Endometrium (tissue), 2 donors: ENCODE measurements around the gene HNRNPUL2.
"Not testable (repeated sequence)": the region's sequence is repeated elsewhere in the genome, so short reads cannot be mapped to it uniquely, and the experiment has no call there.

Experiments used
- FAIRE-seq: peaks from 2 replicates; lab custom pipeline; 2012; peaks lifted over from hg19 to GRCh38; lab: Jason Lieb, UNC
- donor health status: control.
- donor health status: control.

Gene HNRNPUL2

DNA sequence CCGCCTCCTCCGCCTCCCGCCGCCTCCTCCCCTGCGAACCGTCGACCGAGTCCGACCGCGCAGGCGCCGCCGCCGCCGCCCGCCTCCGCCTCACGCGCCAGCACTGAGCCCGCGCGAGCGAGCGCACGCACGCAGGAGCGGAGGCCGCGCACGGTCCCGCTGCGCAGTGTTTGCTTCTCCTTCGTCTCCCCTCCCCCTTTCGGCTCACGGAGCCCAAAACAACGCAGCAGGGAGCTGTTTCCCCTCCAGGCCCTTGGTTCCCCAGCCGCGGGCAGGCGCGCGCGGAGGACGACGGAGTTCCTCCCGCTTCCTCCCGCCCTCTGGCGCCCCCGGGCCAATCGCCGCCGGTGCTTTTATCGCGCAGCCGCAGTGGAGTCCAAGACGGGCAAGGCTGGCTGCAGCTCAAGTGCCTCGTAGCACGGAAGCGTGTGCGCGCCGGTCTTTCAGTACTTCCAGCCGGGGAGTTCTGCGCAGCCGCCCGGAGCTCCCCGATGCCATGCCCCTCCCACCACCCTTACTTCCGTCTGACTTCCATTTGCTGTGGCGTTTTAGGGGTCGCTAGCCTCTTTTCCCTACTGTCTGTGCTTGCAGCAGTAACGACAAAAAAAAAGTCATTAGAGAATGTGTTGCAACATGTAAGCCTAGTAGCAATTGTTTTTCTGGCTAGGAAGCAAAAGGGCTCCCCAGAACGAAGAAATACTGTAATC lies at the start of gene HNRNPUL2:
HNRNPUL2 (minus strand) TSS at position 293 of the 707 bp plus-strand sequence. CDS start 301 bp downstream, outside the sequence.
- FAIRE-seq, result peak; percentile 86

DNA sequence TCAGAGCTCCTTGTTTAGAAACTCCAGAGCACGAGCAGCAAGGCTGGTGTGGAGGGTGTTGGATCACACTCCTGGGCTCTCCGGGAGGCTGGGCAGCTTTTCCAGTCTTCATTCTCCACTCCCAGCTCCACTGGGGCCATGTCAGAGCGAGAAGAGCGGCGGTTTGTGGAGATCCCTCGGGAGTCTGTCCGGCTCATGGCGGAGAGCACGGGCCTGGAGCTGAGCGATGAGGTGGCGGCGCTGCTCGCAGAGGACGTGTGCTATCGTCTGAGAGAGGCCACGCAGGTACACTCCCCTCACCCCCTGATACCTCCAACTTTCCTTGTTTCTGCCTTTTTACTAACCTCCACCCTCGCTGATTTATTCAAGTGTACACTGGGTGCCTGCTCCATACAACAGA lies 48.4 kb upstream of the HNRNPUL2 start:
- no peak for FAIRE-seq

DNA sequence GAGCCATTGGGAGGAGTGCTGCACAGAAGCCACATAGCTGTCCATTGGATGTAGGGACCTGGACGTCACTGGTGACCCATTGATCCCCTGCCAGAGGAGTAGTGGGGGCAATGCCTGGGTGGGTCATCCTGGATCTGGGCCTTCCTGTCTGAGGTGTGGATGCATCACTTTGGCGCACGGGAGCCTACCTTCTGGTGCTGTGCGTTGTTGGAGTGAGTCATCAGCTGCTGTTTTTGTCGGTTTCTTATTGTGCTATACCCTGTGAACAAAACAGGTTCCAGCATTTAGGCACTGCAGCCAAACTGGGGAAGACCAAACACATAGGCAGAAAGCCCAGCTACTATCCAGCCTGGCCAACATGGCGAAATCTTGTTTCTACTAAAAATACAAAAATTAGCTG lies 47.1 kb upstream of the HNRNPUL2 start:
- no peak for FAIRE-seq

DNA sequence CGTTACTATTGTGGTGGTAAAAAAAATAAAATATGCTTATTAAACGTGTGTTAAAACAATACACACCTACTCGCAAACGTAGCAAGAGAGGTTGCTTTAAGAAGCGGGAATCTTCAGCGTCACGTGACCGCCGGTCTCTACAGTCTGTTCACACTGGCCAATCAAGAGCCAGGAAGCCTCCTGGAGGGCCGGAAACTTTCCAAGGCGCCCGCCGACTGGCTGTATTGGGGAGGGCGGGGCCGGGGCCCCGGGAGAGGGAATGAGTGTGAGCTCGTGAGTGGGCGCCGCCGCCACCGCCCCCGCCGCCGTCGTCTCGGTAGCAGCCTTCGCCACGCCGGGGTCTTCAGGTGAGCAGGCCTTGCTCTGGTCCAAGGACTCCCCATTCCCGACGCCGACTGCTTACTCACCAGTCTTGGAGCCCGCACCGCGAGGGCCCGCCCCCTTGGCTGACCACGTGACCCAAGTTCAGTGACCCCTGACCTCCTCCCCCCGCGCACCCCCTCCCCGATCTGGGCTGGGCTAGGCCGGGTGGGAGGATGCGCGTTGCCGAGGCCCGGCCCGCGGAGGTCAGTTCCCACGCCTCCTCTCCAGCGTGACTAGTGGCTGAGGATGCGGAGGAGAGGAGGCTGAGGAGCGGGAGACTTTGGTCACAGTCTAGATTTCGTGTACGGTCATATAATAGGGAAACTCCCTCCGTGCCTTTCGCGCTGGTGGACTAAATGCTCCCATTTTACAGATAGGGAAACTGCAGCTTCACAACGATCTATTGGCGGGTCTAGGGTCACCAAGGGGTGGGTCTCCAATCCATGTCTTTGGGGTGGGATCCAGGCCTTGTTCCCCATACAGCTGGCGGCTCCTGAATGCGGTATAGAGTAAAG lies 44.1 kb upstream of the HNRNPUL2 start, which contains the start of gene TAF6L:
TAF6L (plus strand) TSS at position 253 of the 878 bp plus-strand sequence. CDS start 4,388 bp downstream, outside the sequence.
- peak; percentile 48 for FAIRE-seq

DNA sequence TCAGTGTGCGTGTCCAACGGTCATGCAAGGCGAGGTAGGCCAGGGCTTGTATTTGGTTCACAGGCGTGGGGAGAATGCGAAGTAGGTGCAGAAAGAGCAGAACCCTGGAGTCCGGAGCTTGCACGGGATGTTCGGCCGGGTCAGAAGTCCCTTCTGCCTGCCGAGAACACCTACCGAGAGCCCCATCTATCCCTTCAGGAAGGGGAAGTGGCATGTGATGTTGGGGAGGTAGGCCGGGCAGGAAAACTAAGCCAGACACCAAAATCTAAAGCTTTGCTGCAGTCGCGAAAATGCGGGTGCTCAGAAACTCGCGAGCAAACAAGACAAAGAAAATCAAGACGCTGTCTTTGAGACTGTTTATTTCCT lies 43.5 kb upstream of the HNRNPUL2 start:
- no peak for FAIRE-seq

DNA sequence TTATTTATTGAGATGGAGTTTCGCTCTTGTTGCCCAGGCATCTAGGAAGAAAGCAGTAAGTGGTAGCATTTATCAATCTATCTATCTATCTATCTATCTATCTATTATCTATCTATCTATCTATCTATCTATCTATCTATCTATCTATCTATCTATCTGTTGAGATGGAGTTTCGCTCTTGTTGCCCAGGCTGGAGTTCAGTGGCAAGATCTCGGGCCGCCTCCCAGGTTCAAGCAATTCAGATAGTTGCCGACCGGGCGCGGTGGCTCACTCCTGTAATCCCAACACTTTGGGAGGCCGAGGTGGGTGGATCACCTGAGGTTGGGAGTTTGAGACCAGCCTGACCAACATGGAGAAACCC lies 33.6 kb upstream of the HNRNPUL2 start:
- not testable (repeated sequence) for FAIRE-seq

DNA sequence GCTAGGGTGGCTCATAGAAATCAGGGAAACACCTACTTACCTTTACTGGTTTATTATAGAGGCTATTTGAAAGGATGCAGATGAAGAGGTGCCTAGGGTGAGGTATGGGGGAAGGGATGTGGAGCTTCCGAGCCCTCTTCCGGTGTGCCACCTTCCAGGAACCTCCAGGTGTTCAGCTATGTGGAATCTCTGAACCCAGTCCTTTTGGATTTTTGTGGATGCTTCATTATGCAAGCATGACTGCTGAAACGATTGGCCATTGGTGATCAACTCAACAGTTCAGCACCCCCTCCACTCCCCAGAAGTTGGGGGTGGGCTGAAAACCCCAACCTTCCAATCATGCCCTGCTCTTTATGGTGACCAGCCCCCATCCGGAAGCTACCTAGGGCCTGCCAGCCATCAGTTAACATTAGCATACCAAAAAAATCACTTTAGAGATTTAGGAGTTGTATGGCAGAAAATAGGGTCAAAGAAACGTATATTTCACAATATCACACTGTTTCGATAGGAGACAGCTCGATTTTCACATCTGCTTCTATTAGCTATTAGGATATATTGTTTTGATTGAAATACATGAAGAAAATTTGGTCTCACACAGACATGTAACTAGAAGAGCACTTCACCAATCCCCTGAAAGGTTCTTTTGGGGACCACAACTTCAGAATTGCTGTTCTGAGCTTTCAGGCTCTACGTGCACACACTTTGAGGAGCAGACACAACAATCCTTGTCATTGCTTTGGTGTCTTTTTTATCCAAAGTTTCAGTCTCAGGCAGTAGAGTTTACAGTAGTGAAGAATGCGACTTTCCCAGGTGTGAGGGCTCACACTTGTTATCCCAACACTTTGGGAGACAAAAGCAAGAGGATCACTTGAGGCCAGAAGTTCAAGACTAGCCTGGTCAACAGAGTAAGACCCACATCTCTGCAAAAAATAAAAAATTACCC lies 30.9 kb upstream of the HNRNPUL2 start:
- FAIRE-seq, result no peak

DNA sequence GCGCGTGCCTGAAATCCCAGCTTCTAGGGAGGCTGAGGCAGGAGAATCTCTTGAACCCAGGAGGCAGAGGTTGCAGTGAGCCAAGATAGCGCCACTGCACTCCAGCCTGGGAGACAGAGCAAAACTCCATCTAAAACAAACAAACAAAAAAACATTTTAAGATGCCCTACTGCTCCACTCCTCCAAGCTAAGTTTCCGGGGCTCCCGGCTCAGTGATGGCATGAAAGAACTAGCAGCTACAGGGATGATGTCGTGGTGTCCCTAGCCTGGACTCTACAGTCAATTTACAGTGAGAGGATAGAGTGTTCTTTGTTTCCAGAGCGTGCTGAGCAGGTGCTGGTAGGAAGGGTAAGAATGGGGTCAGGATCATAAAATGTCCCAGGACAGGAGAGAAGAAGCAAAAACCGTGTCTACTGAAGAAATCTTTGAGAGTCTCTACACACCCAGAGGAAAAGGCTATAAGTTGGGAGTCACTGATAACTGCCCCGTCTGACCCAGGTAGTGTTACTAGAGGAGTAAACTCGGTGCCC lies 27.9 kb upstream of the HNRNPUL2 start:
- no peak for FAIRE-seq

DNA sequence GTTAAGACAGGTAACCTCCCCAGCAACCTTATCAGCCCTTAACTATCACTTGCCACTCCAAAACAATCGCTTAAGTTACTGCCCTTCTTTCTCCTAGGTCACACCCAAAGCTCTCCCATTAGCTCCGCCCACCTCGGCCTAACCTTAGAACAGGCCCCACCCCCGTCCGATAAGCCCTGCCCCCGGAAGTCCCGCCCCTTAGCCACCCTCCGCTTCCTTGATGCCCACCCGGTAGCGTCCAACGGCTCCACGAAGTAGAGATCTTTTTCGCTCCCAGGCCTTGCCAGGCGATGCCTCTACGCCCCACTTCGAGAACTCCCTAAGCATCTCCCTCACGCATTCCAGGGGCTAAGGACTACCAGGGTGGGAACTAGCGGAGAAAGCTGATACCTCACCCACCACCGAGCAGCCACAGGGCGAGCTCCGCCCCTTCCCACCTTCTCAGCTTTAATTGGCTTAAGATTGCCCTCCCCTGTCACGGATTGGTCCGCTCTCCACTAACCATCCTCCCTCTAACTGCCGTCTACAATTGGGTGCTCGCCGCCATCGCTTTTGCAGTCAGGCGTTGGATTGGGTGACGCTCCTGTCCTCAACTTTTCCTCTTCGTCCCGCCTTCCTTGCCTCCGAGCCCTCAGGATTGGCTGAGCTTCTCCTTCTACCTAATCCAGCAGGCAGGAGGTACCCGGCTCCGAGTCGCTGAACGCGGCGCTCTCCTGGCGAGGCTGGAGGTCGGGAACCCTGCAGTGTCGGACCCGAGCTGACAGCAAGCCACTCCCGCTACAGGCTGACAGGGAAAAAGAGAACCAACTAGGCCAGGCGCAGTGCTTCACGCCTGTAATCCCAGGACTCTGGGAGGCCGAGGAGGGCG lies 26.7 kb upstream of the HNRNPUL2 start, which contains the start of gene ZBTB3:
ZBTB3 (minus strand) TSS at position 425 of the 868 bp plus-strand sequence. CDS start 496 bp downstream, outside the sequence.
- FAIRE-seq, result peak; percentile 89

DNA sequence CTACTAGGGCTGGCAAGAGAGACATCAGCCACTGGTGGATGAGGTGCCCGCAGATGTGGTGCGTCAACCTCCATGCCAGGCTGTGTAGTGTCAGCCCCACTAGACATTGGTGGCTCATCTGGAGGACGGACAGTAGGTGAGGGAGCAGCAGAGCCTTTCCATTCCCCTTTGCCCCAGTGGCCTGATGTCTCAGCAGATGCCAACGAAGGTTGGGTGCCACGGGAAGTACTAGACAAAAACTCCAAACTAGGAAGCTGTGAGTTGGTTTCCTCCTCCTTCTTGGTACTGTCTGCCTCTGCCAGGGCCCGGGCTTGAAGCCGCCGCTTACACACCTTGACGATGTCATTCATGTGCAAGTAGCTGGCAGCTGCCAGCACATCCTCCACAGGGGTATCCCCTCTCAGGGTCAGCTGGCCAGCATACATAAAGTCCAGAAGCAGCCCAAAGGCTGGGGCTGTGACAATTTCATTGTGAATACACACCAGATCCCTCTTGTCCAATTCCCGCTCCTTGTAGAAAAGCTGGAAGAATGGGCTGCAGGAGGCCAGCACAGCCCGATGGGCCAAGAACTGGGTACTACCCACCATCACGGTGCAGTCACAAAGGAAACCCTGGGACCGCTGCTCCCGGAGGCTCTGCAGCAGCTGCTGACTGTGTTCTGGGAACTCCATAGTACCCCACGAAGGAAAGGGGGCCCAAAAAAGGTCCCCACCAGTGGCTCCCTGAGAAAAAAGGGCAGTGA lies 25.9 kb upstream of the HNRNPUL2 start:
- no peak for FAIRE-seq

DNA sequence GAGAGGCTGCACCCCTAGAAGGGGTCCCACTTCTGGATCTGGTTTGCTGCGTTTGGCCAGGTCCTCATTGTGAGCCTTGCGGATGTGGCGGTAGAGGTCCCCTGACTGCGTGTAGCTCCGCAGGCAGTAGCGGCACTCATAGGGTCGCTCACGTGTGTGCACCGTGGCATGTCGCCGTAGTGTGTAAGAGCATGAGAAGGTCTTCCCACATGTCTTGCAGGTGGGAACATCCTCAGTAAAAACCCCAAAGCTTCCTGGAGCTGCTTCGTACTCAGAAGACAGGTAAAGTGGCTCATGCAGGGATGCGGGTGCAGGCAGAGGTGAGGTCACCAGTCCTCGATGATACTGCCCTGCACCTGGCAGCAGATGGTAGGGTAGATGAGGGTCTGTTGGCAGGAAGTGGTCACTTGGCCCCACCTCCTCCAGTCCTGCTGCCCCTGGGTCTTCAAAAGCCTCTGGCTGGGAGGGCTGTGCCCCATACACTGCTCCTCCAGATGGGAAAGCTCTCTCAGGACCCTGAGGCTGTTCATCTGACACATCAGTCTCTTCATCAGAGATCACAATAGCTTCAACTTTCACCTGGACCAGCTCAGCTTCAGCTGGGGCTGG lies 25.0 kb upstream of the HNRNPUL2 start:
- FAIRE-seq, result no peak

DNA sequence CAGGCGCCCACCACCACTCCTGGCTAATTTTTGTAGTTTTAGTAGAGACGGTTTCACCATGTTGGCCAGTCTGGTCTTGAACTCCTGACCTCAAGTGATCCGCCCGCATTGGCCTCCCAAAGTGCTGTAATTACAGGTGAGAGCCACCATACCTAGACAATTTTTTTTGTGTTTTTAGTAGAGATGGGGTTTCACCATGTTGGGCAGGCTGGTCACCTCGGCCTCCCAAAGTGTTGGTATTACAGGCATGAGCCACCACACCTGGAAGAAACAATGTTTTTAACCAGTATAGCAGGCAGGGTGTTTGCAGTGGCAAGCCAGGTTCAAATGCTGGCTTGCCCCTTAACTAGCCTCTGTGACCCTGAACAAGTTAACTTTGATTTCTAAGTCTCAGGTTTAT lies 22.7 kb upstream of the HNRNPUL2 start:
- FAIRE-seq, result not testable (repeated sequence)

DNA sequence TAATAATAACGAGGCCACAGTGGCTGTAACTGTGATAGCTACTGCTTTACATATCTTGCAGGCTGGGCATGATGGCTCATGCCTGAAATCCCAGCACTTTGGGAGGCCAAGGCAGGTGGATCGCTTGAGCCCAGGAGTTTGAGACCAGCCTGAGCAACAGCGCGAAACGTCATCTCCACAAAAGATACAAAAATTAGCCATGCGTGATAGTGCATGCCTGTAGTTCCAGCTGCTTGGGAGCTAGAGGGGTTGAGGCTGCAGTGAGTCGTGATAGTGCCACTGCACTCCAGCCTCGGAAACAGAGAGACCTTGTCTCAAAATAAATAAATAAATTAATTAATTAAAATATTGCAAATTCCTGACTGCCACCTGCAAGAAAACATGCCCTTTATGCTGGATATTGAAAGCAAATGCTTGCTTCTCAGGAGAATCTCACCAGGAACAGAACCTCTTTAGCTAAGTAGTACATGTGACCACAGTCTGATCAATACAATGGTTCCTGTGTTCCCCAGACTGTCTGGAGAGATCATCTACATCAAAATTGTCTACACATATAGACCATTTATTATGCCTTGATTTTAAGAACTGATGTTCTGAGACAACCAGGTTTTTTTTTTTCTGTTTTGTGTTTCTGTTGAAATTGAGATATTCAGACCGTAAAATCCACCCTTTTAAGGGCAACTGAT lies 20.4 kb upstream of the HNRNPUL2 start:
- FAIRE-seq, result no peak

DNA sequence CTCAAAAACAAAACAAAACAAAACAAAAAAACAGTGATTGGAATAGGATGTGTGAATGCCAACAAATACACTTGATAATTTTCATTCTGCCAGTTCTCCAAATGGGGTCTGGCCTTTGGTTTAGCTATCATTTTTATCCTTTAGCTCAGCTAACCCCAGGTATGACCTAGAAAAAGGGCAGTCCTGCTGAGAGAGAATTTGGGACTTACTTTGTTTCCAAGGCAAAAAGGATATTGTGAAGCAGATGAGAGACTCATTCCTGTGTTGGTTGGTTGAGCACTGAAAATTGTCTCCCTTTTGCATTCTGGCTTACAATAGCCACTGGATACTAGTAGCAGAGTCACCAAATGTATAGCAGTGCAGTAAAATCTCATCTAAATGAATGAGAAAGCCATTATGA lies 9.9 kb upstream of the HNRNPUL2 start:
- no peak for FAIRE-seq

DNA sequence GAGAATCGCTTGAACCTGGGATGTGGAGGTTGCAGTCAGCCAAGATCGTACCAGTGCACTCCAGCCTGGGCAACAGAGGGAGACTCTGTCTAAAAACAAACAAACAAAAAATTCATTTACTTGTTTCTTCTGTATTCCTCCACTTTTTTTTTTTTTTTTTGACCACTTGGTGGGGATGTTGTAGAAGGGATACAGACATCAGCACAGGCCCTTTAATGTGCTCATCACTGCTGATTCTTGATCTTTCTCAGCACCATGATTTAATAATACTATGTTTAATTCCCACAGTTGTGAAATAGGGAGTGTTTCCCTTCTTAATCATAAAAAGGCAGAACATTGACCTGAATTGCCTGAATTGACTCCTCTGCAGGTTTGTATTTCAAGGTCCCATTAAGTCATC lies 5.6 kb upstream of the HNRNPUL2 start:
- no peak for FAIRE-seq

DNA sequence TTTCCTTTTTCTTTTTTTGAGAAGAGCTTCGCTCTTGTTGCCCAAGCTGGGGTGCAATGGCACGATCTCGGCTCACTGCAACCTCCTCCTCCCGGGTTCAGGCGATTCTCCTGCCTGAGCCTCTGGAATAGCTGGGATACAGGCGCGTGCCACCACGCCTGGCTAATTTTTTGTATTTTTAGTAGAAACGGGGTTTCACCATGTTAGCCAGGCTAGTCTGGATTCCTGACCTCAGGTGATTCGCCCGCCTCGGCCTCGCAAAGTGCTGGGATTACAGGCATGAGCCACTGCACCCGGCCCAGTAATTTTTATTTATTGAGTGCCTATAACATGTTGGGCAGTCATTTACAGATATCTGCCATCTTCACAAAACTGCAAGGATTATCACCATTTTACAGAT lies 2.8 kb upstream of the HNRNPUL2 start:
- not testable (repeated sequence) for FAIRE-seq

DNA sequence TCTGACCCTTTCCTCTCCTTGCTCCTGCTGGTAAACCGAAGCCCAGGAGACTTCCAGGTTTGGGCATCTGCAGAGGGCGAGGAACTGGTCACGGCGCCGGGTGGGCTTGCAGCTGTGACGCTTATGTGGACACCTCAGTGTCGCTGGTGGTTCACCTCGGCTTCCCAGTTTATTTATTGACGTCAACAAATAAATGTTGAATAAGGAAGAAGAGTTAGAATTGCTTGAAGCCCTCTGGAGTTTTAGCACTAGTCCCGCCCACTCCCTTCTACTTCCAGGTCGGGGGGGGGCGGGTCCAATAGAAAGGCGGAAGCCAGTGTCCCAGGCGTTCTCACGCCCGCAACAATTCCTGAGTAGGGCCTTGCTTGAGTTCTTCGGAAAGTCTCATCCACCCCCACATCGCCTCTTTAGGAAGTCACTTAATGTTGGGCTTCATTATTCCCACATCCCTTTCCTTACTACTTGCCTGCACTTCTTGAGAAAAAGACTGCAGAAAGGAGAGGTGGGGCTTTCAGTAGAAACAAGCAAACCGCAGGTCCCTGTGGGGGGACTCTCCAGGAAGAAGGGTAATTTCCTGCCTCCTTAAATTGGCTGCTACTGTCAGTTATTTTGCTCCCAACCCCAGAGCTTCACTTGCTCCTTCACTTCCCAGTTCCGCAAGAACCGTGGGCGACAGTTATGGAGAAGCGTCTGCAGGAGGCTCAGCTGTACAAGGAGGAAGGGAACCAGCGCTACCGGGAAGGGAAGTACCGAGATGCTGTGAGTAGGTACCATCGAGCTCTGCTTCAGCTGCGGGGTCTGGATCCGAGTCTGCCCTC lies 1.1 kb upstream of the HNRNPUL2 start, which contains the start of gene TTC9C:
TTC9C (plus strand) TSS at position 316 of the 818 bp plus-strand sequence; CDS start at position 679, 363 bp downstream.
- peak; percentile 39 for FAIRE-seq

DNA sequence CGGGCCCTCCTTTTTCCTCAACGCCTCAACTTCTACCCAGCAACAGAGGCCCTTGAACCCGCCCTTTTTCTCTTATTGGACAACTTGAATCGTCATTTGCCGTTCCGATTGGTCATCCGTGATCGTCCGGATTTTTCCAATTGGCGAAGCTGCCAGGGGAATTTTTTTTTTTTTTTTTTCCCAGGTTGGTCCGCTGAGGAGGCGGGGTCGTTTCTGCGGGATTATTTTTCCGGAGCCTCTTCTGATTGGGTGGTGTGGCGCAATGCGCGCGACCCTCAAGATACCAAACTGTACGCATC lies 564 bp upstream of the HNRNPUL2 start:
- FAIRE-seq, result peak; percentile 88

DNA sequence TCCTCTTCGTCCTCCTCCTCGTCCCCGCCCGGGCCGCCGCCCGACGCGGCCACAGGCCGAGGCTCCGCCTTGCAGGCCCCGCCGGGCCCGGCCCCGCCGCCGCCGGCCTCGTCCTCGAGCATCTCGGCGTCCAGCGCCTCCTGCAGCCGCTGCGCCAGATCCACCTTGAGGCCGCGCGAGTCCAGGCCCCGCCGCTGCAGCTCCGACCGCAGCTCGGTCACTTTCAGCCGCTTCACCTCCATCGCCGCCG lies 417 bp downstream of the HNRNPUL2 start:
- FAIRE-seq, result no peak
